ENCODE data around the gene NISCH. TPM values are rescaled to one million over a fixed set of nuclear protein-coding genes. Genes with fewer than 3 reads are reported as not detected.
"Not testable (repeated sequence)": the region's sequence is repeated elsewhere in the genome, so short reads cannot be mapped to it uniquely, and the experiment has no call there.

The NISCH gene
- total and polyA plus RNA-seq, 2 donors: 27.6 to 62.3 TPM

DNA sequence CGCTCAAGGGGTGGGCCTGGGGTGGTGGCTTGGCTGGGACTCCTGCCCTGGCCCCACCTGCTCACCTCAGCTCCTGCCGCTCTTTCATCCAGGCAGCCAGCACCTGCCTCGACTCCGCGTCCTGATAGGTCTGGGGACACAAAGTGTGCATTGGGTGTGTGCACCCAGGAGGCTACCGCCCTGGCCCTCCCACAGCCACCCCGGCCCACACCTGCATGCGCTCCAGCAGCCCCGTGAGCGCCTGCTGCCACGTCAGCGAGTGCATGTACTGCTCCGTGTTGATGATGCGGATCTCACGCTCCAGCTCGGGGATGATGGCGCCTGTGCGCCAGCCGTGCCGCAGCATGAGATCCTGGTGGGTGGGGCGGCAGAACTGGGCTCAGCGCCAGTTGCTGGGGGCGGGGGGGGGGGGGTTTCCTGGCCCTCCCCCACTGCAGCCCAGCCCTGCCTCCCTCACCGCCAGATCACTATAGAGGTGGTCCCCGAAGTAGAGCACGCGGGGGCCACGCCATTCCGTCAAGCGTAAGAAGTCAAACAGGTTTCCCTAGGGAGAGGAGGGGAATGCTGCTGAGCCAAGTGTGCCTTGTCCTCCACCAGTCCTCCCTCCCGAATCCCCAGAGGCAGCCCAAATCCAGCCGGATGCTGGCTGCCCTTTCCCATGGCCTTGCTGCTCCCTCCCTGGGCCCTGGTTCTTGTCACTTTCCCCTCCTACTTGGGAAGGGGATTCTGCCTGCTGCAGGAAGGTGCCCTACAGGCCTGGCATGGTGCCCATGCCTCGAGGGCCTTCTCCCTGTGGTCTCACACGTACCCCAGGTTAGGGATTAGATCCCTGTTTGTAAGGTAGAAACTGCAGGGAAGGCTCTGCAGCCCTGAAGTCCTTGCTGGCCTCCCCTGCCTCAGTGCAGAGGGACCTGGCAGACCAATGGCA, 69.6 kb downstream of the NISCH start:
- Histone ChIP-seq H3K27me3 (ENCODE audit: control insufficient read depth in 2 of 2, insufficient read depth in 1 of 2, low read length in 1 of 2) (no peaks in the 10 kb centered on the region), H3K4me1 (ENCODE audit: control insufficient read depth in 2 of 2, insufficient read depth in 2 of 2, low read length in 2 of 2) (peaks cover 0 to 4% of the 10 kb centered on the region in 2 donors), H3K36me3 (ENCODE audit: control insufficient read depth in 2 of 2, insufficient read depth in 2 of 2, low read length in 1 of 2) (peaks cover 6 to 20% of the 10 kb centered on the region in 2 donors), H3K27ac (ENCODE audit: low read depth in 1 of 2, low read length in 1 of 2) (peak overlapping the region in 1 of 2 donors; percentile 10), H3K9me3 (ENCODE audit: control insufficient read depth in 2 of 2, insufficient read depth in 1 of 2, low read length in 1 of 2) (no peaks in the 10 kb centered on the region), H3K4me3 (ENCODE audit: low read length in 2 of 2) (no peak overlapping the region)
- 91% methylated on average over 34 of the region's 34 CpGs for WGBS
- DNase-seq (ENCODE audit: low read depth in 6 of 9, low spot score in 9 of 9): no peak

DNA sequence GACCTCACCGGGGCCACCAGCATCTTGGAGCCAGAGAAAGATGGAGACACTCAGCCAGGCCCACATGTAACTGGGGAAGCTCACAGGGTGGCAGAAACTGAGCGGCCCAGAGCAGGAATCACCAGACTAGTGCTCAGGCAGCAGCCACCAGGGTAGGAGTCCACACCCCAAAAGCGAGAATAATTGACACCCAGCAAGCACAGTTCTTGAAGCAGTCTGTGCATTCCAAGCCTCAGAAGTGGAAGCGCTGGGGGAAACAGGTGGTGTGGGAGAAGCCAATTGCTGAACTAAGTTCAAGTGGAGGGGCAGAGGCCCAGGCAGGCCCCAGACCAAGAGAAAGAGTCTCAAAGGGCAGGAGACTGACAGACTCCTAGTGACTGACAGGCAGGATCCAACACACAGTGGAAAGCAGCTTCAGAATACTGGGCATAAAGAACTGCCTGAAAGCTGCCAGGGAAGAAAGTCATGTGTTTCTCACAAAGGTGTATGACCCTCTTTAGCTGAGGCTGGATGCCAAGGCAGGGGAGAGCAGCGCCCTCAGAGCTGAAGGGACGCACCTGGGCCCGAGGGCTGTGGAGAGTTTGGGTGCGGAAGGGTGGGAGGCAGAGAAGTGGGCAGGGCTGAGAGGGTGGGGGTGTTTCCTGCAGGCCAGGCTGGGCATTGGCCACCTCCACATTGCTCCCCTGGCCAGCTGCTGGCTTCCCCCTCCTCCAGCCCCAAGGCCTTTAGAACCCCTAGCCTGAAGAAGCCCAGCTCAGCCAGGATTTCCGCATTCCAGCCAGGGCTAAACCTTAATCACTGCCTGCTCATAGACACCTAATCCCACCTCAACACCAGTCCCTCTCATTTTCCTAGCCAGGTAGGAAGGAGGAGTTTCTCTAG, 70.5 kb downstream of the NISCH start:
- Histone ChIP-seq H3K4me1 (ENCODE audit: control insufficient read depth in 2 of 2, insufficient read depth in 2 of 2, low read length in 2 of 2) (peaks cover 0 to 4% of the 10 kb centered on the region in 2 donors), H3K27me3 (ENCODE audit: control insufficient read depth in 2 of 2, insufficient read depth in 1 of 2, low read length in 1 of 2) (no peaks in the 10 kb centered on the region), H3K9me3 (ENCODE audit: control insufficient read depth in 2 of 2, insufficient read depth in 1 of 2, low read length in 1 of 2) (no peaks in the 10 kb centered on the region), H3K4me3 (ENCODE audit: low read length in 2 of 2) (no peak overlapping the region), H3K27ac (ENCODE audit: low read depth in 1 of 2, low read length in 1 of 2) (peak overlapping the region in 1 of 2 donors; percentile 10), H3K36me3 (ENCODE audit: control insufficient read depth in 2 of 2, insufficient read depth in 2 of 2, low read length in 1 of 2) (peaks cover 6 to 20% of the 10 kb centered on the region in 2 donors)
- 92% methylated on average over 9 of the region's 9 CpGs for WGBS
- no peak for DNase-seq (ENCODE audit: low read depth in 6 of 9, low spot score in 9 of 9)

DNA sequence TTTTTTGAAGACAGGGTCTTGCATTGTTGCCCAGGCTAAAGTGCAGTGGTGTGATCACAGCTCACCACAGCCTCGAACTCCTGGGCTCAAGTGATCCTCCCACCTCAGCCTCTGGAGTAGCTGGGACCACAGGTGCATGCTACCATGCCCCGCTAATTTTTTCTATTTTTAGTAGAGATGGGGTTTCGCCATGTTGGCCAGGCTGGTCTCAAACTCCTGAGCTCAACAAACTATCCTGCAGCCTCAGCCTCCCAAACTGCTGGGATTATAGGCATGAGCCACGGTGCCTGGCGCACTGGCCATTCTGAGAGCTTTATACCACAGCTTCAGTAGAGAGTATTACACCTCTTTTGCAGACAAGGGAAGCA, 71.3 kb downstream of the NISCH start:
- H3K9me3 ChIP-seq (ENCODE audit: control insufficient read depth in 2 of 2, insufficient read depth in 1 of 2, low read length in 1 of 2); DNase-seq (ENCODE audit: low read depth in 6 of 9, low spot score in 9 of 9); H3K27ac ChIP-seq (ENCODE audit: low read depth in 1 of 2, low read length in 1 of 2); H3K4me3 ChIP-seq (ENCODE audit: low read length in 2 of 2); H3K4me1 ChIP-seq (ENCODE audit: control insufficient read depth in 2 of 2, insufficient read depth in 2 of 2, low read length in 2 of 2); H3K27me3 ChIP-seq (ENCODE audit: control insufficient read depth in 2 of 2, insufficient read depth in 1 of 2, low read length in 1 of 2): not testable (repeated sequence)
- 97% methylated on average over 5 of the region's 5 CpGs for WGBS
- peaks cover 6 to 20% of the 10 kb centered on the region in 2 donors for H3K36me3 ChIP-seq (ENCODE audit: control insufficient read depth in 2 of 2, insufficient read depth in 2 of 2, low read length in 1 of 2)

DNA sequence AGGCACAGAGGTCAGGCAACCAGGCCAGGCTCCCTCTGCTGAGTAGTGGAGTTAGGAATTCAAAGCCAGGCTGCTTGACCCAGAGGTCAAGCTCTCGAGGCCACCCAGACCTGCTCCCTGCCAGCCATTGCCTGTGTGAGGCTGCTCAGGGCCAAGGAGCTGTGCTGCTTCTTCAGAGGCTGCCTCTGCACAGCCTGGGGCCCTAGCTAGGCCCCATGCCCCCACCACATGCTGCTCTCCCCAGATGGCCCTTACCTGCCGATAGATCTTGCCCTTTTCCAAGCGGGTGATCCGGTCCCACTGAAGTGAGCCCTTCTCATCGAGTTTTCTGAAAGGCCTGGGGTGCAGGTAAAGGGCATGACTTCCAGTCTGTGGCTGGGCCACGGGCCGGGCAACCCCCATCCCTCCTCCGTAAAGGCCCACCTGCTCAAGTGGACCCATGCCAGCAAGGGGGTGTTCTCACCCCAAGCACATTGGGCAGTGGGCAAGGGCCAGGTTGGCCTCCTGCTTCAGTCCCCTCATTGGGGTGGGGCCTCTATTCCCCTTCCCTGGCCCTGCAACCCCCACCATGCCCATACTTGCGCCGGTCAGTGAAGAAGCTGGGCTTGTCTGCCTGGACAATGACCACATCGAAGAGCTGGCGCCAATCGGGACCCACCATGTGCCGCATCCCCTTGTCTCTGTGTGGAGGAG, 71.8 kb downstream of the NISCH start:
- Histone ChIP-seq H3K27ac (ENCODE audit: low read depth in 1 of 2, low read length in 1 of 2) (no peak overlapping the region), H3K4me1 (ENCODE audit: control insufficient read depth in 2 of 2, insufficient read depth in 2 of 2, low read length in 2 of 2) (peaks cover 2 to 11% of the 10 kb centered on the region in 2 donors), H3K4me3 (ENCODE audit: low read length in 2 of 2) (no peak overlapping the region), H3K9me3 (ENCODE audit: control insufficient read depth in 2 of 2, insufficient read depth in 1 of 2, low read length in 1 of 2) (no peaks in the 10 kb centered on the region), H3K27me3 (ENCODE audit: control insufficient read depth in 2 of 2, insufficient read depth in 1 of 2, low read length in 1 of 2) (no peaks in the 10 kb centered on the region), H3K36me3 (ENCODE audit: control insufficient read depth in 2 of 2, insufficient read depth in 2 of 2, low read length in 1 of 2) (peaks cover 6 to 20% of the 10 kb centered on the region in 2 donors)
- DNase-seq (ENCODE audit: low read depth in 6 of 9, low spot score in 9 of 9): no peak
- WGBS: 99% methylated on average over 14 of the region's 14 CpGs

DNA sequence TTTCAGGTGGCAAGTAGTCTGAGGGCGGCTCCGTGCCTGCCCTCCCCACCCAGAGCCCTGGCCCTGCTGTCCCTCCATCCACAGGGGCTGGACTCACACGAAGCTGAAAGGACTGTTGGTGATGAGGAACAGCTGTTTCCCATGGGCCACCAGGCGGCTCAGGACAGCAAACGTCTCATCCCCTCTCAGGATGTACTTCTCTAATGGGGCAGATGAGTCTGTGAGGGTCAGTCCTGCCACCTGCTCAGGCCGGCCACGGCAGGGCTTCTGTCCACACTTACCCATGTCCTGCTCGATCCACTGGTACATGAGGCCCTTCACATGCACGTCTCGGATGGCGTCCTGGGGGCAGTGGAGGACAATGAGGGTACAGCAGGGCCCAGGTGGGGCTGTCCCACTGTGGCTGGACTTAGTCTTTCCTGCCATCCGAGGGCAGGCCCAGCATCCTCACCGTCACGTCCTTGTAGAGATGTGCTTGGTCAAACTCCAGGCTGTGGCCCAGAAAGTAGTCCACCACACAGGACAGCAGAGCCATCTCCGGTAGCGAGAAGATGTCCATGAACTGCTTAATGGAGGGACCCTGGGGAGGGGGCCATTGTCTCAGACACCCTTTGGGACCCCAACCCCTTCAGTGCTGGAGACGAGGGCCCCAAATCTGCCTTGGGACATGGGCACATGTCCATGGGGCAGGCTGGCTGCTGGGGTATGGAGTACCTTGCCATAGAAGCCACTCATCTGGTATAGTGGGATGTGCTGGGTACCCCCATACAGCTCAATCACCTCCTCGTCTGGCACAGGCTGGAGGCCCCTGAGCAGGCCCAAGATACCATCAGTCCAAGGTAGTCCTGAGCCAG, 72.6 kb downstream of the NISCH start:
- H3K27me3 ChIP-seq (ENCODE audit: control insufficient read depth in 2 of 2, insufficient read depth in 1 of 2, low read length in 1 of 2): peaks cover 0 to 6% of the 10 kb centered on the region in 2 donors
- WGBS: 99% methylated on average over 18 of the region's 18 CpGs
- H3K4me3 ChIP-seq (ENCODE audit: low read length in 2 of 2): no peak overlapping the region
- peaks cover 0 to 1% of the 10 kb centered on the region in 2 donors for H3K9me3 ChIP-seq (ENCODE audit: control insufficient read depth in 2 of 2, insufficient read depth in 1 of 2, low read length in 1 of 2)
- peaks cover 10 to 19% of the 10 kb centered on the region in 2 donors for H3K4me1 ChIP-seq (ENCODE audit: control insufficient read depth in 2 of 2, insufficient read depth in 2 of 2, low read length in 2 of 2)
- no peak for DNase-seq (ENCODE audit: low read depth in 6 of 9, low spot score in 9 of 9)
- H3K27ac ChIP-seq (ENCODE audit: low read depth in 1 of 2, low read length in 1 of 2): no peak overlapping the region
- peaks cover 6 to 20% of the 10 kb centered on the region in 2 donors for H3K36me3 ChIP-seq (ENCODE audit: control insufficient read depth in 2 of 2, insufficient read depth in 2 of 2, low read length in 1 of 2)

DNA sequence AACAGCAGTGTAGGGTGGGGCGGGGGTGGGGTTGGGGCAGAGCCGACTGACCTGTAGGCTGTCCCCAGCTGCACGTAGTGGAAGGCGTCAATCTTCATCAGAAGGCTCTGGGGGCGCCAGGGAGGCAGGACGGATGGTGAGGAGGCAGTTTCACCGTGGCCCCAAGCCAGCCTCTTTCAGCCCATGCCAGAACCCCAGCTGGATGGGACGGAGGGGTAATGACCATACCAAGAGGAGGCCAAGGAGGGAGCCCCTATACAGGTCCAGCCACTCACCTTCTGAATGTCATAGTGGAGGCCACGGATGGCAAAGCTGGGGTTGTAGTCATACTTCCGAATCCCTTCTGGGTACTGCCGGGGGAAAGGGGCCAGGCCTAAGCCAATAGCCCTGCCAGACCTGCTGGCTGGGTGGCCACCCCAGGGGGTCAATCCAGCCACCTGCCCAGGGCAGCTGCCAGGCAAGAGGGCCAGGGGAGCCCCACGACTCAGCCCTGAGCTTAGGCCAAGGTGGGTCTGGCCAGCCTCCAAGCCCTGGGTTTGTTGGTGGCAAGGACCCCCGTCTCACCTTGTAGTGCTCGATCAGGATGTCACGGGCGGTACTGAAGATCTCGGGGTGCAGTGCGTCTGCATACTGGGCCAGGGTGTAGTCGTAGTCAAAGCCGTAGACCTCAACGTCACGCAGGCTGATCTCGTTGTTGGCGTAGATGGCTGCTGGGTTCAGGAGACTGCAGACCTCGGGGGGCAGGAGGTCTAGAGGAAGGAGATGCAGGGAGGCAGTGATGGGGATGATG, 73.4 kb downstream of the NISCH start:
- H3K4me1 ChIP-seq (ENCODE audit: control insufficient read depth in 2 of 2, insufficient read depth in 2 of 2, low read length in 2 of 2): peaks cover 11 to 20% of the 10 kb centered on the region in 2 donors
- H3K27me3 ChIP-seq (ENCODE audit: control insufficient read depth in 2 of 2, insufficient read depth in 1 of 2, low read length in 1 of 2): peaks cover 0 to 10% of the 10 kb centered on the region in 2 donors
- no peak overlapping the region for H3K27ac ChIP-seq (ENCODE audit: low read depth in 1 of 2, low read length in 1 of 2)
- peaks cover 0 to 1% of the 10 kb centered on the region in 2 donors for H3K9me3 ChIP-seq (ENCODE audit: control insufficient read depth in 2 of 2, insufficient read depth in 1 of 2, low read length in 1 of 2)
- no peak for DNase-seq (ENCODE audit: low read depth in 6 of 9, low spot score in 9 of 9)
- H3K4me3 ChIP-seq (ENCODE audit: low read length in 2 of 2): no peak overlapping the region
- peaks cover 6 to 20% of the 10 kb centered on the region in 2 donors for H3K36me3 ChIP-seq (ENCODE audit: control insufficient read depth in 2 of 2, insufficient read depth in 2 of 2, low read length in 1 of 2)
- WGBS: 98% methylated on average over 25 of the region's 25 CpGs

DNA sequence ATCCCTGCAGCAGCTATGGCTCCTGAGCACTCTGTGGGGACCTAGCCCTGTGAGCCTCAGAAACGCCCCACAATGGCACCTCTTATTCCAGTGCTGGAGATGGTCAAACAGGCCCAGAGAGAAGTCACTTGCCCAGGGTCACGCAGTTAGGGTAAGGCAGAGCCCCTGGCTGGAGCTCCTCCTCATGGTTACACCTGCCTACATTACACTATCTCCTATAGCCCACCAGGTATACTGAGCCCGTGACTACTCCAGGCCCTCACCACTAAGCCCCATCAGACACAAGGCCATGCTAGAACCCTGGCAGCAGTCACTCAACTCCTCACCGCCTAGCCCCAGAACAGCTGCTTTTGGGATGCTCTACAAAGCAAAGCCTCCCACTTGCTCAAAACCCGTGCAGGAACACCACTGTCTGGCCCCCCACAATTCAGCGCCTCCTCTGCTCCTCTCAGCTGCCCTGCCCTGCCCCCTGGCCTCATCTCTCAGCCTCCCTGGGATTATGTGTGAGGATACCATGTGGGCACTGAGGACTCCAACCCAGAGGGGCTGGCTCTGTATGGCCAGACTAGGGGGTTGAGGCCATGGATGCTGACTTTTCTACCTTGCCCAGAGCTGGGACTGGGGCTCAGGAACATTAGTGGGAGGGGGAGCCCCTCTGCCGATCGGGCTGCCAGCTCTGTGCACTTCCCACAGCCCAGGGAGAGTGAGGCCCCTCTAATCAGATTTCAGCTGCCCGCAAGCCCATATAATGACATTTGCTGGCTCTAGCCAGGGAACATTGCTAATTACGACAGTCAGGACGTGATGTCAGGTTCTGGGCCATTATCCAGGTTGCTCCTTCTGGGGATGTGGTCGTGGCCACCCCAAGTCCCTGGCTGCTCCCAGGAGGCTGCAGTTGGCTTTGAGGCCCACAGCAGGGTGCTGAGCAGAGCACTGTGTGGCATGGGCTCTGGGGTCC, 74.3 kb downstream of the NISCH start:
- Histone ChIP-seq H3K4me1 (ENCODE audit: control insufficient read depth in 2 of 2, insufficient read depth in 2 of 2, low read length in 2 of 2) (peaks cover 11 to 27% of the 10 kb centered on the region in 2 donors), H3K36me3 (ENCODE audit: control insufficient read depth in 2 of 2, insufficient read depth in 2 of 2, low read length in 1 of 2) (peaks cover 6 to 20% of the 10 kb centered on the region in 2 donors), H3K27me3 (ENCODE audit: control insufficient read depth in 2 of 2, insufficient read depth in 1 of 2, low read length in 1 of 2) (peaks cover 0 to 18% of the 10 kb centered on the region in 2 donors), H3K27ac (ENCODE audit: low read depth in 1 of 2, low read length in 1 of 2) (no peak overlapping the region), H3K9me3 (ENCODE audit: control insufficient read depth in 2 of 2, insufficient read depth in 1 of 2, low read length in 1 of 2) (peaks cover 0 to 1% of the 10 kb centered on the region in 2 donors), H3K4me3 (ENCODE audit: low read length in 2 of 2) (no peak overlapping the region)
- DNase-seq (ENCODE audit: low read depth in 6 of 9, low spot score in 9 of 9): no peak
- 96% methylated on average over 12 of the region's 12 CpGs for WGBS

Data from thymus (tissue), 11 donors.